ENCODE results near the gene TGM1. TPM values are rescaled to one million over a fixed set of nuclear protein-coding genes. Genes with fewer than 3 reads are reported as not detected.
A peak's percentile ranks its signal among the peaks of the same experiment; 100 is the strongest.
"Not testable (repeated sequence)": the region's sequence is repeated elsewhere in the genome, so short reads cannot be mapped to it uniquely, and the experiment has no call there.

TGM1 gene
- total RNA-seq, 1 donor from 2014 or later, result 88.7 TPM

GRCh38 chr14:24226473-24226872 is 36.5 kb downstream of the TGM1 start:
- TF ChIP-seq, protein P1, sequence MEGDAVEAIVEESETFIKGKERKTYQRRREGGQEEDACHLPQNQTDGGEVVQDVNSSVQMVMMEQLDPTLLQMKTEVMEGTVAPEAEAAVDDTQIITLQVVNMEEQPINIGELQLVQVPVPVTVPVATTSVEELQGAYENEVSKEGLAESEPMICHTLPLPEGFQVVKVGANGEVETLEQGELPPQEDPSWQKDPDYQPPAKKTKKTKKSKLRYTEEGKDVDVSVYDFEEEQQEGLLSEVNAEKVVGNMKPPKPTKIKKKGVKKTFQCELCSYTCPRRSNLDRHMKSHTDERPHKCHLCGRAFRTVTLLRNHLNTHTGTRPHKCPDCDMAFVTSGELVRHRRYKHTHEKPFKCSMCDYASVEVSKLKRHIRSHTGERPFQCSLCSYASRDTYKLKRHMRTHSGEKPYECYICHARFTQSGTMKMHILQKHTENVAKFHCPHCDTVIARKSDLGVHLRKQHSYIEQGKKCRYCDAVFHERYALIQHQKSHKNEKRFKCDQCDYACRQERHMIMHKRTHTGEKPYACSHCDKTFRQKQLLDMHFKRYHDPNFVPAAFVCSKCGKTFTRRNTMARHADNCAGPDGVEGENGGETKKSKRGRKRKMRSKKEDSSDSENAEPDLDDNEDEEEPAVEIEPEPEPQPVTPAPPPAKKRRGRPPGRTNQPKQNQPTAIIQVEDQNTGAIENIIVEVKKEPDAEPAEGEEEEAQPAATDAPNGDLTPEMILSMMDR (IDR thresholded peaks at IDR 0.05; ENCODE audit: insufficient read depth, low read length, severe bottlenecking), result no peak
- DNase-seq (ENCODE audit: low read depth) (no peak), FAIRE-seq (no peak)
- Histone ChIP-seq H3K36me3 (ENCODE audit: control insufficient read depth, insufficient read depth, low read length) (peaks cover 3% of the 10 kb centered on the region), H3K27me3 (ENCODE audit: control insufficient read depth, insufficient read depth, low read length) (no peaks in the 10 kb centered on the region), H3K4me3 (ENCODE audit: low read depth, low read length) (no peak overlapping the region)

- DNase-seq (ENCODE audit: low read depth) (peak; percentile 97), FAIRE-seq (no peak)
- H3K36me3 ChIP-seq (ENCODE audit: control insufficient read depth, insufficient read depth, low read length), result peaks cover 1% of the 10 kb centered on the region
These were observed 38.3 kb downstream of the TGM1 start for GRCh38 chr14:24224618-24225071.

GRCh38 chr14:24222987-24223386 is 40.0 kb downstream of the TGM1 start:
- H3K27me3 ChIP-seq (ENCODE audit: control insufficient read depth, insufficient read depth, low read length); H3K4me3 ChIP-seq (ENCODE audit: low read depth, low read length); H3K36me3 ChIP-seq (ENCODE audit: control insufficient read depth, insufficient read depth, low read length); FAIRE-seq; DNase-seq (ENCODE audit: low read depth): not testable (repeated sequence)

More at GRCh38 chr14:24224618-24225071, 38.3 kb downstream of the TGM1 start:
- Histone ChIP-seq H3K27me3 (ENCODE audit: control insufficient read depth, insufficient read depth, low read length) (no peaks in the 10 kb centered on the region), H3K4me3 (ENCODE audit: low read depth, low read length) (no peak overlapping the region)
- TF ChIP-seq, protein P1 (IDR thresholded peaks at IDR 0.05; ENCODE audit: insufficient read depth, low read length, severe bottlenecking), result no peak

- FAIRE-seq (no peak), DNase-seq (ENCODE audit: low read depth) (no peak)
- H3K27me3 ChIP-seq (ENCODE audit: control insufficient read depth, insufficient read depth, low read length), result no peaks in the 10 kb centered on the region
- H3K4me3 ChIP-seq (ENCODE audit: low read depth, low read length), result no peak overlapping the region
- TF ChIP-seq, protein P1 (IDR thresholded peaks at IDR 0.05; ENCODE audit: insufficient read depth, low read length, severe bottlenecking), result no peak
- H3K36me3 ChIP-seq (ENCODE audit: control insufficient read depth, insufficient read depth, low read length), result peaks cover 1% of the 10 kb centered on the region
These were observed 43.5 kb downstream of the TGM1 start for GRCh38 chr14:24219521-24219920.

- DNase-seq (ENCODE audit: low read depth) (no peak), FAIRE-seq (no peak)
- Histone ChIP-seq H3K27me3 (ENCODE audit: control insufficient read depth, insufficient read depth, low read length) (no peaks in the 10 kb centered on the region), H3K4me3 (ENCODE audit: low read depth, low read length) (no peak overlapping the region), H3K36me3 (ENCODE audit: control insufficient read depth, insufficient read depth, low read length) (peaks cover 1% of the 10 kb centered on the region)
- TF ChIP-seq, protein P1 (IDR thresholded peaks at IDR 0.05; ENCODE audit: insufficient read depth, low read length, severe bottlenecking), result no peak
These were observed 43.9 kb downstream of the TGM1 start for GRCh38 chr14:24219080-24219479.

DNA sequence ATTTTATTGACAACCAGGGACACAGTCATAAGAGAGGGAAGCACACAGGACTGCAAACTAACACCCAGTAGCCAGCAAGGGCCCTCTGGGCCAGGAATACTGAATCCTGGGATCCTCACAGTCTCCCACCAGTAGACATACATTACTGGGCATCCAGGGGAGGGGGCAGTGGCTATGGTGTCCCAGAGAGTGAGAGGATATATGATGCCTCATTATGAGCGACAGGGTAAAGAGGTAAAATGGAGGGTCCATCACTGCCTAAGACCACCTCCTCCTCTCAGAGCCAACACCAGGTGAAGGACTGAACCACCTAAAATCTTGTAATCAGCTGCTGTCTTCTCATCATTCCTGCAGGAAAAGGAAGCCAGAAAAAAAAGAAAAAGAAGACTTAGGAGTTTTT is 46.1 kb downstream of the TGM1 start:
- not testable (repeated sequence) for H3K27me3 ChIP-seq (ENCODE audit: control insufficient read depth, insufficient read depth, low read length); DNase-seq (ENCODE audit: low read depth); FAIRE-seq; H3K36me3 ChIP-seq (ENCODE audit: control insufficient read depth, insufficient read depth, low read length); H3K4me3 ChIP-seq (ENCODE audit: low read depth, low read length)

GRCh38 chr14:24216345-24216699 is 46.7 kb downstream of the TGM1 start:
- no peaks in the 10 kb centered on the region for H3K27me3 ChIP-seq (ENCODE audit: control insufficient read depth, insufficient read depth, low read length)
- peaks cover 3% of the 10 kb centered on the region for H3K36me3 ChIP-seq (ENCODE audit: control insufficient read depth, insufficient read depth, low read length)
- FAIRE-seq, result no peak
- no peak overlapping the region for H3K4me3 ChIP-seq (ENCODE audit: low read depth, low read length)
- DNase-seq (ENCODE audit: low read depth), result no peak
- TF ChIP-seq, protein P1 (IDR thresholded peaks at IDR 0.05; ENCODE audit: insufficient read depth, low read length, severe bottlenecking), result no peak

All from bronchial epithelial cell (primary cell).